ENCODE data around the gene SUMO4.

Gene SUMO4

GRCh38 chr6:149400050-149400449 is at the start of gene SUMO4:
TSS of gene SUMO4 (plus strand) at chr6:149400262. CDS start at chr6:149400392, 130 bp downstream.
- no peak for DNase-seq

GRCh38 chr6:149354009-149354408 is 46.1 kb upstream of the SUMO4 start:
- no peak for DNase-seq

- no peak for DNase-seq
These were observed 43.8 kb upstream of the SUMO4 start for GRCh38 chr6:149356081-149356750.

- no peak for DNase-seq
These were observed 42.1 kb upstream of the SUMO4 start for GRCh38 chr6:149357726-149358538.

- DNase-seq, result peak; percentile 15 to 31
These were observed 40.6 kb upstream of the SUMO4 start for GRCh38 chr6:149359440-149359839.

GRCh38 chr6:149360536-149360935 is 39.5 kb upstream of the SUMO4 start:
- DNase-seq, result no peak

- no peak for DNase-seq
These were observed 37.8 kb upstream of the SUMO4 start for GRCh38 chr6:149362289-149362688.

- no peak for DNase-seq
These were observed 36.9 kb upstream of the SUMO4 start for GRCh38 chr6:149363154-149363553.

GRCh38 chr6:149364557-149364956 is 35.5 kb upstream of the SUMO4 start:
- no peak for DNase-seq

- no peak for DNase-seq
These were observed 34.9 kb upstream of the SUMO4 start for GRCh38 chr6:149365197-149365596.

GRCh38 chr6:149366267-149366921 is 33.7 kb upstream of the SUMO4 start:
- no peak for DNase-seq

GRCh38 chr6:149368065-149368464 is 32.0 kb upstream of the SUMO4 start:
- no peak for DNase-seq

GRCh38 chr6:149371154-149371553 is 28.9 kb upstream of the SUMO4 start:
- no peak for DNase-seq

GRCh38 chr6:149372062-149372461 is 28.0 kb upstream of the SUMO4 start:
- DNase-seq, result no peak

- DNase-seq, result peak in 1 of 2 donors; percentile 27
These were observed 26.6 kb upstream of the SUMO4 start for GRCh38 chr6:149373511-149373910.

- DNase-seq, result no peak
These were observed 20.1 kb upstream of the SUMO4 start for GRCh38 chr6:149379977-149380376.

GRCh38 chr6:149380523-149380922 is 19.5 kb upstream of the SUMO4 start:
- DNase-seq, result no peak

GRCh38 chr6:149383371-149383770 is 16.7 kb upstream of the SUMO4 start:
- DNase-seq, result no peak

GRCh38 chr6:149384464-149384863 is 15.6 kb upstream of the SUMO4 start:
- DNase-seq, result no peak

GRCh38 chr6:149385998-149386646 is 13.9 kb upstream of the SUMO4 start:
- DNase-seq, result no peak

- no peak for DNase-seq
These were observed 12.1 kb upstream of the SUMO4 start for GRCh38 chr6:149387779-149388512.

GRCh38 chr6:149389509-149390297 is 10.4 kb upstream of the SUMO4 start:
- no peak for DNase-seq

All from inflammatory macrophage treated with lipopolysaccharide for 1 hour (primary cell).